GM12878 (cell line): Measurements from ENCODE around the gene ANKRD30A. TPM values are rescaled to one million over a fixed set of nuclear protein-coding genes. Genes with fewer than 3 reads are reported as not detected.

Experiments
- ATAC-seq: fragments of 200-7000 bp; cut with Tn5 transposase; 3 replicates; pipeline ENCODE4 v1.9.1; 2020; ENCODE audit warnings: mild to moderate bottlenecking, moderate library complexity
- BruUV-seq: library from RNA; stranded (reverse); fragments of 400-500 nt; replicated peaks from 2 replicates; lab custom pipeline; 2021; lab: Mats Ljungman, UMichigan
- CTCF ChIA-PET: fragments of 300-600 bp; sonication (Branson Sonifier 250); formaldehyde crosslinking; extraction: SDS; loops from one replicate; lab custom pipeline; 2021; ENCODE audit warnings: inconsistent platforms; lab: Yijun Ruan, JAX
- POLR2A ChIA-PET: fragments of 350-600 bp; formaldehyde crosslinking; extraction: SDS; loops from one replicate; lab custom pipeline; 2021; ENCODE audit warnings: inconsistent platforms; lab: Charles Lee
- RAD21 ChIA-PET: fragments of 300-600 bp; sonication (Branson Sonifier 250); formaldehyde crosslinking; loops from one replicate; lab custom pipeline; 2023; ENCODE audit warnings: antibody characterized with exemption; ENCODE audit not compliant: unreplicated experiment; lab: Charles Lee
- SMC1A ChIA-PET: fragments of 300-600 bp; sonication (Branson Sonifier 250); formaldehyde crosslinking; loops from one replicate; lab custom pipeline; 2023; ENCODE audit not compliant: unreplicated experiment, uncharacterized antibody; lab: Charles Lee
- DNase-seq: peaks from one replicate; pipeline ENCODE4 v3.0.0-alpha.2; 2011; ENCODE audit warnings: low read depth, low spot score
- FAIRE-seq: peaks from 3 replicates; lab custom pipeline; 2011; peaks lifted over from hg19 to GRCh38; lab: Jason Lieb, UNC
- H2AFZ ChIP-seq: 2 replicates; pipeline ENCODE4 v1.6.0; 2011; ENCODE audit warnings: low read depth, low read length, control low read depth; ENCODE audit not compliant: control insufficient read depth
- H3K27ac ChIP-seq: 2 replicates; pipeline ENCODE4 v1.5.1; 2011; ENCODE audit warnings: control low read depth; ENCODE audit not compliant: control insufficient read depth, insufficient read depth
- H3K27me3 ChIP-seq, 2 experiments: replicated peaks in 1 of 2; 2 replicates each; pipeline versions ENCODE4 v1.6.0 to v1.6.1; 2011; ENCODE audit warnings: low read length in 1 of 2; ENCODE audit not compliant: control insufficient read depth in 2 of 2, insufficient read depth in 2 of 2
- H3K36me3 ChIP-seq, 2 experiments: 2 replicates each; pipeline ENCODE4 v1.5.1; 2011; ENCODE audit warnings: low read length in 1 of 2; ENCODE audit not compliant: control insufficient read depth in 2 of 2, insufficient read depth in 2 of 2
- H3K4me1 ChIP-seq: 2 replicates; pipeline ENCODE4 v1.6.1; 2011; ENCODE audit warnings: mild to moderate bottlenecking, low read length, moderate library complexity, mixed read lengths; ENCODE audit not compliant: control insufficient read depth, insufficient read depth
- H3K4me2 ChIP-seq: 2 replicates; pipeline ENCODE4 v1.6.0; 2011; ENCODE audit warnings: control low read depth; ENCODE audit not compliant: control insufficient read depth, insufficient read depth
- H3K4me3 ChIP-seq: fragments of 200-600 bp; sonication (generic); 2 replicates; pipeline ENCODE4 v1.5.1; 2016
- H3K79me2 ChIP-seq: 2 replicates; pipeline ENCODE4 v1.6.0; 2011; ENCODE audit warnings: low read length; ENCODE audit not compliant: control insufficient read depth, insufficient read depth
- H3K9ac ChIP-seq: 2 replicates; pipeline ENCODE4 v1.8.0; 2011; ENCODE audit warnings: low read length, control low read depth, mixed read lengths; ENCODE audit not compliant: control insufficient read depth, insufficient read depth
- H3K9me3 ChIP-seq: replicated peaks from 3 replicates; pipeline ENCODE4 v1.5.1; 2011; ENCODE audit warnings: mild to moderate bottlenecking, low read length; ENCODE audit not compliant: control insufficient read depth, insufficient read depth
- H4K20me1 ChIP-seq: 2 replicates; pipeline ENCODE4 v1.6.0; 2011; ENCODE audit not compliant: control insufficient read depth, insufficient read depth
- BCL11A ChIP-seq: IDR thresholded peaks from 2 replicates; pipeline ENCODE4 v1.6.1; 2011; ENCODE audit warnings: low read depth, low read length
- BCL3 ChIP-seq: IDR thresholded peaks from 2 replicates; pipeline ENCODE4 v1.6.1; 2011; ENCODE audit warnings: borderline replicate concordance, low read depth, mild to moderate bottlenecking, moderate library complexity, low read length; ENCODE audit not compliant: insufficient read depth, poor library complexity, severe bottlenecking
- CHD2 ChIP-seq: IDR thresholded peaks from 2 replicates; pipeline ENCODE4 v1.6.1; 2011; ENCODE audit warnings: low read depth, low read length, improper control_type of control experiment, borderline replicate concordance
- E4F1 ChIP-seq: fragments of 450-650 bp; IDR thresholded peaks from 2 replicates; pipeline ENCODE4 v1.6.1; 2018; ENCODE audit warnings: borderline replicate concordance, mild to moderate bottlenecking; ENCODE audit not compliant: partially characterized antibody
- IKZF1 ChIP-seq: fragments of 450-650 bp; conservative IDR thresholded peaks from 2 replicates; pipeline ENCODE4 v1.6.1; 2017; ENCODE audit warnings: antibody characterized with exemption, mild to moderate bottlenecking
- MEF2A ChIP-seq: IDR thresholded peaks from 2 replicates; pipeline ENCODE4 v1.6.1; 2011; ENCODE audit warnings: low read depth, mild to moderate bottlenecking, low read length, moderate library complexity; ENCODE audit not compliant: insufficient read depth
- MTA3 ChIP-seq: IDR thresholded peaks from 2 replicates; pipeline ENCODE4 v1.6.1; 2012; ENCODE audit warnings: low read length, inconsistent platforms, borderline replicate concordance
- RCOR1 ChIP-seq: conservative IDR thresholded peaks from 2 replicates; pipeline ENCODE4 v1.6.1; 2012; ENCODE audit warnings: low read depth, low read length, improper control_type of control experiment
- SRF ChIP-seq, 2 experiments: IDR thresholded peaks; 2 replicates each; pipeline ENCODE4 v1.6.1; 2011; ENCODE audit warnings: low read depth in 2 of 2, low read length in 2 of 2, mild to moderate bottlenecking in 1 of 2, moderate library complexity in 1 of 2
- YY1 ChIP-seq: IDR thresholded peaks from 2 replicates; pipeline ENCODE4 v1.6.1; 2011; ENCODE audit warnings: low read depth, mild to moderate bottlenecking, low read length
- ZBTB40 ChIP-seq: fragments of 450-650 bp; IDR thresholded peaks from 2 replicates; pipeline ENCODE4 v1.6.1; 2016; ENCODE audit warnings: mild to moderate bottlenecking, moderate library complexity, borderline replicate concordance
- ZNF217 ChIP-seq: fragments of 450-650 bp; IDR thresholded peaks from 2 replicates; pipeline ENCODE4 v1.6.1; 2017; ENCODE audit warnings: antibody characterized with exemption, mild to moderate bottlenecking
- ZNF687 ChIP-seq: fragments of 450-650 bp; IDR thresholded peaks from 2 replicates; pipeline ENCODE4 v1.6.1; 2017; ENCODE audit warnings: mild to moderate bottlenecking, moderate library complexity
- WGBS: methylation state at CpG from one replicate; pipeline ENCODE4 v1.1.6; 2016; ENCODE audit warnings: low lambda C conversion rate; ENCODE audit not compliant: insufficient replicate concordance, insufficient coverage; ENCODE audit errors: missing lambda C conversion rate; 5-methylcytosine and 5-hydroxymethylcytosine counted together
- in situ Hi-C: fragments of 300-500 bp; cut with MboI; formaldehyde crosslinking; loops from 9 replicates; pipeline ENCODE4 v1.14.3; 2018; ENCODE audit warnings: mixed read lengths
- intact Hi-C: fragments of 100-400 bp; cut with micrococcal nuclease; formaldehyde crosslinking; loops from one replicate; pipeline ENCODE4 v1.14.2; 2022; ENCODE audit not compliant: unreplicated experiment
- polyA plus RNA-seq, 11 experiments: library from polyadenylated mRNA; depleted of rRNA in 4 of 11; unstranded in 6 of 11; stranded (reverse) in 5 of 11; fragments of >200 nt; fragmentation: Nextera tagmentation in 4 of 11; fragmentation: Illumina TruSeq in 1 of 11; extraction: Ambion mirVana in 4 of 11; extraction: Trizol in 1 of 11; gene quantifications; 1 replicate in 1 of 11; 2 replicates in 10 of 11; pipeline versions ENCODE4 v1.2.1 to v1.2.3, GENCODE V29; 2011 to 2016; ENCODE audit warnings: inconsistent platforms in 2 of 11, missing spikeins in 2 of 11, low read depth in 1 of 11
- total RNA-seq, 4 experiments: library from RNA; depleted of rRNA in 3 of 4; stranded (reverse); fragments of >200 nt in 3 of 4; fragmentation: Illumina TruSeq in 1 of 4; extraction: Trizol in 1 of 4; gene quantifications; 2 replicates each; pipeline versions ENCODE4 v1.2.1 to v1.2.3, GENCODE V29; 2013 to 2021

ANKRD30A gene
- total and polyA plus RNA-seq, 10 of the 15 experiments (the other 5 are each of a cell fraction or from before 2014, with no cell fraction given), result 0.22 to 3.4 (median 0.74) TPM

GRCh38 chr10:37384923-37385322, 259.5 kb downstream of the ANKRD30A start:
- H3K9me3 ChIP-seq, result no peaks in the 10 kb centered on the region; the same call in 2 of the 3 replicates
- ATAC-seq, result no peak
- no TSS peak for BruUV-seq
- POLR2A ChIA-PET, result no interaction called here
- H3K9ac ChIP-seq, result no peak overlapping the region
- H4K20me1 ChIP-seq, result no peaks in the 10 kb centered on the region
- no peaks in the 10 kb centered on the region for H3K36me3 ChIP-seq
- CTCF ChIA-PET, result no interaction called here
- DNase-seq, result no peak
- no peak overlapping the region for H3K4me2 ChIP-seq
- 50% methylated on average over 4 of the region's 4 CpGs for WGBS
- SMC1A ChIA-PET, result no interaction called here
- no peaks in the 10 kb centered on the region for H3K79me2 ChIP-seq
- RAD21 ChIA-PET, result no interaction called here
- intact Hi-C loops, result no loop called here
- no peaks in the 10 kb centered on the region for H3K4me1 ChIP-seq
- no peak overlapping the region for H2AFZ ChIP-seq
- in situ Hi-C loops, result no loop called here
- H3K27ac ChIP-seq, result no peak overlapping the region
- FAIRE-seq, result no peak
- no peaks in the 10 kb centered on the region for H3K27me3 ChIP-seq
- H3K4me3 ChIP-seq, result no peak overlapping the region
- no peak for TF ChIP-seq ZBTB40
- no peak for TF ChIP-seq E4F1
- TF ChIP-seq IKZF1, result no peak
- TF ChIP-seq BCL11A, result no peak
- no peak for TF ChIP-seq BCL3
- TF ChIP-seq CHD2, result no peak
- no peak for TF ChIP-seq RCOR1
- TF ChIP-seq YY1, result no peak
- no peak for TF ChIP-seq MTA3
- TF ChIP-seq ZNF217, result no peak
- TF ChIP-seq SRF (IDR thresholded peaks at IDR 0.05; ENCODE audit: low read depth in 2 of 2, low read length in 2 of 2), result no peak
- no peak for TF ChIP-seq ZNF687
- TF ChIP-seq MEF2A, result no peak
